ENCODE results near the gene CCDC181. TPM values are rescaled to one million over a fixed set of nuclear protein-coding genes. Genes with fewer than 3 reads are reported as not detected.
"Not testable (repeated sequence)": the region's sequence is repeated elsewhere in the genome, so short reads cannot be mapped to it uniquely, and the experiment has no call there.

CCDC181 gene
- total RNA-seq: 0.11 and 0.16 TPM in 2 replicates

DNA sequence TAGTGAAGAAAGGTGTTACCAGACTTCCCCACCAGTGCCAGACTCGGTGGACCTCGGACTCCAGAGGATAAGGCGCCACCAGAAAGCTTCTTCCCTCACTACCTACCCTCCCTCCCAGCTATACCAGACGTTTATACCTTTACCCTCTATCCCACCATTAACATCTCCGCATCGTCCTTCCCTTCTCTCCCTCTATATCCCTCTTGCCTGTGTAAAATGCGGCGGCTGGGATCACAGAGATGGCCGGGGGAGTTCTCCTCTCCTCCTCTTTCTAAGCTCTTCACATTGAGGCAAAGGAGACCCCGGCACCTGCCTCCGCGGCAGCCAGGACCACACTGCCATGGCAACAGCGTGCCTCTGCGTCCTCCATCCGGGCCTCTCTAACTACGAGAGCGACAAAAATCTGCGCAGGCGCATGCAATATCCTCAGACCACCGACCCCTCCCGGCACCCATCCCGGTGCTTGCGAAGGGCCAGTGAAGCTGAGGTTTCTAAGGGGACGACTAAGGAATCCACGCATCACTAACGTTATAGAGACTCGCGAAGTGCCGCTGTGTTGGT is at the start of gene CCDC181:
Gene CCDC181, minus strand, starts transcription at position 394 of the 561 bp plus-strand sequence. CDS start 2,547 bp downstream, outside the sequence.
- intact Hi-C loops (cut with micrococcal nuclease): loop anchor here (1.0 kb wide), 1 partner anchor 60 kb away; the partner anchor contains the start of gene NME7

DNA sequence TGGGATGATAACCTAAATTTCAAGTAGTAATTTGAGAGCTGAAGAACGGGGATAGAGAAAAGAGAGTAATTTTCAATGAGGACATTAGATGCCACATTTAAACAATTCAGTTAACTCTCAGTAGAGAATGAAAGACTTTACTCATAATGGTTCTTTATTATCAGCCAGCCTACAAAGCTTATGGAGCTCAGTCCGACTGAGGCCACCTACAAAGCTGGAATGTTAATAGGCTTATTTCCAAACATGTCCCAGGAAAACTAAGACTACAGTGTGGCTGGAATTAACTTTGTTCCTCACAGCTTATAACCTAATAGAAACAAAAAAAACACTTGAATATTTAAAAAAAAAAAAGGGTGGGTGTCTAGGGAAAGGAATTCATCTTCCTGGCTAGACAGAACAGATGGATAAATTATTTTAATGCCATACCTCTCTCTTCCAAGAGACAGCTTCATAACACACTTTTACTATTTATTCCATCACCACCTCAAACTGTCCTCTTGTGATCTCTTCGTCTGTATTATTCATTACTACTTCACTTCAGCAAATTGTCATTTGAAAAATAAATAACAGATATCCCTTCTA is 48.6 kb upstream of the CCDC181 start:
- intact Hi-C loops (cut with micrococcal nuclease): no loop called here

DNA sequence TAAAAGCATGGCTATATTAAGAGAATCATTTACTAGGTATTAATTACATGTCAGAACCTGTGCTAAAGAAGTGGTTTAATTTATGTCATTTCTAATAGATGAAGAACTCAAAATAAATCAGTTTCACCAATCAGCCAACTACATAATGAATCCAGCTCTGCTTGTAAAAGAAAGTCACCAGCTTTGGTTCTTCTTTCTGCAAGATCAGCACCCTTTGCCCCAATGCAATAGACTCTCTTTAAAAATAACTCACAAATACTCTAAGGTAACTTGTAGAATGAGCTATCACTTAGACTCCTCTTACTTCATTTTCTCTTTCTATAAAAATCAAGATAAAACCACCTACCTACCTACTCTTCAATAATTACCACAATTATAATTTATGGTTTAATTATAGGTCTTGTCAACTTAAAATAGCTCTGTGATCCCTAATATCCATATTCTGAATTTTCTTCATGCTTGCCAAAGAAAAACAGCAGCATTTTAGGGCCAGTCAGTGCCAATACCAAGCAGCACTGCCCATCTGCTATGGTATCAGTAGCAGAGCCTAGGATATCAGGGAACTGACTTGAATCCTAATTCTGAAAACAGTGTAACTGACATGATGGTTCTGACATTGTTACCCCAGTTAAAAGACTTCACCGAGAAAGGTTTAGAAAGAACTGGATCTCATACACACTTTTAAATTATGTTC is 47.2 kb upstream of the CCDC181 start:
- intact Hi-C loops (cut with micrococcal nuclease): no loop called here

DNA sequence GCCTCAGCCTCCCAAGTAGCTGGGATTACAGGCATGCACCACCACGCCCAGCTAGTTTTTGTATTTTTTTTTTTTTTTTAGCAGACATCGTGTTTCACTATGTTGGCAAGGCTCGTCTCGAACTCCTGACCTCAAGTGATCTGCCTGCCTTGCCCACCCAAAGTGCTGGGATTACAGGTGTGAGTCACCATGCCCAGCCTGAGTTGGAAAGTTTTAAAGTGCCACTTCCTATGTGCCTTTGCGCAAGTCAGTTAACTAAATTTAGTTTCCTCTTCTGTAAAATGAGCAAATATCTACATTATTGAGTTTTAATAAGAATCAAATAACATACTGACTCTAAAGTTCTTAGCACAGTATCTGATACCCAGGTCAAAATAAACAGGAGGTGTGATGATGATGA is 46.1 kb upstream of the CCDC181 start:
- intact Hi-C loops (cut with micrococcal nuclease): no loop called here

DNA sequence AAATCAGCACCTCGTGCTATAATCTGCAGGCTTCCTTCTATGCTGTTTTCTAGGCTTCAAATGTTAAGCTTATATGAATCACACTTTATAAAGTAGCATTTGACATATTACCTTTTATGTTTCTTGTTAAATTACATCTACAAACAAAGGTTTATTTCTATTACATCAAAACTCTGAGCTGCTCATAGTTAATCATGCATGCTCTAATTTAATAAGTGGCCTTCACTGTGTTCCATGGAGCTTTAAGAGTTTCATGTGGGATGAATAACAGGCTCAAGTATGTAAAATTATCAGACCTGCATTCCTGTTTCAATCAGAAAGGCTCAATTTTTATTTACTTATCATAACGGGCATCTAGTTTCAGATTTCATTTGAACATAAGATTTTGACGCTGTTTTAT is 45.5 kb upstream of the CCDC181 start:
- intact Hi-C loops (cut with micrococcal nuclease): no loop called here

DNA sequence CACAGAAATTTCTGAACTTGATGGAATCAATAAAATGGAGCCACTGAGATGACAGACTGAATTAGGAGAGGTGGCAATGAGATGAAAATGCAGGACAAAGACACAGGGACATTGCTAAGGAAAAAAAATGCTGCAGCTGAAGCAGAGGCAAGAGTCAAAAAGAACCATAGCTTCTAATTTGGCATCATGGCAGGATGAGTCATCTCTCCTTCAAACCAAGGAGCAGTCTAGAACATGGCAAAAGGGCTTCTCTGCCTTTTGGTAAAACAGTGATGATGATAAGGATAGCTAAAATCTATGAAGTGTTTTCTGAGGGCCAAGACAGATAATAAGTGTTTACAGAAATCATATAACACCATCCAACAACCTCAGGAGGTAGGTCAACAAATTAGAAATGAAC is 41.7 kb upstream of the CCDC181 start:
- intact Hi-C loops (cut with micrococcal nuclease): loop anchor here (10.0 kb wide), 1 partner anchor 864 kb away; no protein-coding TSS in a partner anchor

DNA sequence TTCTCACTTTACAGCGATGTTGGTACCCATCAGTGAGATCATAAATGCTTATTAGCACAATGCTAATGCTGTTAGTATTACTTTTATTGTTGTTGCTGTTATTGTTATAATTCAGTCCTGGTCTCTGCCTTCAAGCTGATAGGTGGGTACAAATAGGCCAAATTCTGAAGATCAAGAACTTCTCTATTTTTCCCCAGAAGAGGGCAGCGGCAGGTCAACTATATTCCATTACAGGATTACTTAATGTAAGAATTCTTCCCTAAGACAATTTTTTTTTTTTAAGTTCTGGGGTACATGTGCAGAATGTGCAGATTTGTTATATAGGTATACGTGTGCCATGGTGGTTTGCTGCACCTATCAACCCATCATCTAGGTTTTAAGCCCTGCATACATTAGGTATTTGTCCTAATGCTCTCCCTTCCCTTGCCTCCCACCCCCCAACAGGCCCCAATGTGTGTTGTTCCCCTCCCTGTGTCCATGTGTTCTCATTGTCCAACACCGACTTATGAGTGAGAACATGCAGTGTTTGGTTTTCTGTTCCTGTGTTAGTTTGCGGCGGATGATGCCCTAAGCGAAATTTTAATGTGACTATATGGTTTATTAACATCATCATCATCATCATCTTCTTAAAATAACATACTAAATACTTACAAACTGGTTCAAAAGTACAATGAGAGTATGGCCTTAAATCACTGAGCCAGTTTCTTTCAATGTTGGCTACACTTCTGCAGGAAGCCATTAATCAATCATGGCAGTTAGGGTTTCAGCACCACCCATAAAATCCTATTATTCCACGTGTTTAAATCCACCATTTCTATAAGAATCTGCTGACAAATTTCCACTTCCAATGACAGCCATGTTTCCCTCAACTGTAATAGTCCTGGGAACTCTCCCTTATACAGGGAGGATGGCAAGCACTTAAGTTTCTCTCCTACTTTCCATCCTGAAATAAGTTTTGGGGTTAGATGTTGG is 39.3 kb upstream of the CCDC181 start:
- intact Hi-C loops (cut with micrococcal nuclease): loop anchor here (1.0 to 10.0 kb wide), 2 partner anchors 80 to 862 kb away; no protein-coding TSS in a partner anchor

DNA sequence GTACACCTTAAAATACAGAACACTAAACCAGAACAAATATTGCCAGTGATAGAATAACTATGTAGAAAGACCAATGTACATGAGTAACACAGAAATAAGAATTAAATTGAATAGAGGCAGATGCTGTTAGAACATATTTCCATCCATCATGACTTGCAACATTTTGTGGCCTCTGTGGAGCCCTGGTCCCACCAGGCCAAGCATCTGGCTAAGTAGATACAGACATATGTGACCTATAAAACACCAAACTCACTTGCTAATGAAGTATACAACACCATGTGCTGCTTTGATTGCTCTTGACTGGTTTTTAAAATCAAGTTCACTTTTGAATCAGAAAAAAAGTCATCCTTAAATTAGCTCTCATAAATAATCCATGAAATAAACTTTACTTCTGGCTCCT is 38.0 kb upstream of the CCDC181 start:
- intact Hi-C loops (cut with micrococcal nuclease): loop anchor here (10.0 kb wide), 1 partner anchor 860 kb away; no protein-coding TSS in a partner anchor

DNA sequence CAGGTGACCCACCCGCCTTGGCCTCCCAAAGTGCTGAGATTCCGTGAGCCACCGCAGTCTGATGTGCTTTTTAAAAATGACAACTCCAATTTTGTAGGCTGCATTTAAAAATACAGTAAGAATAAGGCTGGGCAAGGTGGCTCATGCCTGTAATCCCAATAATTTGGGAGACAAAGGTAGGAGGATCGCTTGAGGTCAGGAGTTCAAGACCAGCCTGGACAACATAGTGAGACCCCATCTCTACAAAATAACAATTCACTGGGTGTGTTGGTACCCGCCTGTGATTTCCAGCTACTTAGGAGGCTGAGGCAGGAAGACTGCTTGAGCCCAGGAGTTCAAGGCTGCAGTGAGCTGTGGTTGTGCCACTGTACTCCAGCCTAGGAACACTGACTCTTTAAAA is 35.1 kb upstream of the CCDC181 start:
- intact Hi-C loops (cut with micrococcal nuclease): loop anchor here (10.0 kb wide), 1 partner anchor 858 kb away; no protein-coding TSS in a partner anchor

DNA sequence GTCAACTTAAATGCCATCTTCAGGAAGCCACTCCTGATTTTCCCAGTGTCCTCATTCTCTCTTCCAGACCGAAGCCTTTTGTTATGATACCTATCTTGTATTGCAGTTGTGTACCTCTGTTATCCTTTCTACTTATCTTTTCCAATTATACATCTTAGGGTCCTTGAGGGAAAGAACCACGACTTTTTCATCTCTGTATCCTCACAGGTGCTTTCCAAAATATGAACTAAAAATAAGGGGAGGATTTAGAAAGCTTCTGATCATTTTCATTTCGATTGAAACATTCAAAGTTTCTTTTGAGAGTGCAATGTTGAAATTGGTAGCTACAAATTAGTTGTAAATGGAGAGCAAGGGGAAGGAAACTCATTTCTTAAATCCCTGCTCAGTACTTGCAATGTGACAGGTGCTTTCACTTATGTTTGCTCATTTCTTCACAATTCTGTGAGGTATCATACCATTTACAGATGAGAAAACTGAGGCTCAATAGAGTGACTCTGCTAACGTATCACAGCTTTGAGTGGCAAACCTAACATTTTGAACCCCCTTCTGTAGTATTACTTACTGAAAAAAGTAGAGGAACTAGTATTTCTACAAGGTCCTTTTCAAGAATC is 34.2 kb upstream of the CCDC181 start:
- intact Hi-C loops (cut with micrococcal nuclease): loop anchor here (10.0 kb wide), 1 partner anchor 857 kb away; no protein-coding TSS in a partner anchor

DNA sequence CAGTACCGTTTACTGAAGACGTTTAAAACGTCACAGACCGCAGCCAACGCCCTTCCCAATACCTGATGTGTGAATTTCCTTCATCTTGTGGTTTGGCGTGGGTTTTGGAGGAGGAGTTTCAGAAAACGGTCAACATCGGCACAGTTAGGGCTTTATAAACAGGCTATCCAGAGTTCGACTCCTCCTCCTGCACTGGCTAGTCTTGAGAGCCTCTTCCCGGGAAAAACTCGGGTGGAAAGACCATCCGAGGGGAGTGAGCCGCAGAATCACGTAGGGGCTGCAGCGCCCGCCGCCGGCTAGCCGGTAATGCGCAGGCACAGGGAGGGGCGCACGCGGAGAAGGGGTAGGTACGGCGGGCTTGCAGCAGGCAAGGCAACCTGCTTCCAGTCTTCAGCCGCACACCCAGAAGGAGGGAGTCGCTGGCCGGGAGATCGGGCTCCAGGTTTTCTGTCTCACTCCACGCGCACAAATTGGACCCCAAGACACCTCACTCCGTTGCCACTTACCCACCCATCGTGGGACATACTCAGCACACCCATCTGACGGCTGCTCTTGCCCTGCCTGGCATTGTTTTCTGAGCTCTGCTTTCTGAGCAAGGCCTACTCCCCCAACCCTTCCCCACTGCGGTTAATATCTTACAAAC is 33.0 kb upstream of the CCDC181 start:
- intact Hi-C loops (cut with micrococcal nuclease): loop anchor here (10.0 kb wide), 1 partner anchor 856 kb away; no protein-coding TSS in a partner anchor

DNA sequence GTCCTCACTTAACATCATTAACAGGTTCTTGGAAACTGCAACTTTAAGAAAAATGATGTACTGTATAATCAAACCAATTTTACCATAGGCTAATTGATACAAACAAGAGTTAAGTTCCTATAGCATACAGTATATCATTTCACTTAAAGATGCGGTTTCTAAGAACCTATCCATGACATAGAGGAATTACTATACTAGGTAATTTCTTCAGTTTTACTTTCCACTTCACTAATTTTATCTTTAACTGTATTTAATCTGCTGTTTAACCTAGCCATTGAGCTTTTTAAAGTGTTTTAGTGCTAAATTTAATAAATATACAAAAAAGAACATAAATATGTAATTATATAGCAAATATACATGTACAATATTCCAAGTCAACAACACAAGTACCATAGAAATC is 30.2 kb upstream of the CCDC181 start:
- intact Hi-C loops (cut with micrococcal nuclease): no loop called here

DNA sequence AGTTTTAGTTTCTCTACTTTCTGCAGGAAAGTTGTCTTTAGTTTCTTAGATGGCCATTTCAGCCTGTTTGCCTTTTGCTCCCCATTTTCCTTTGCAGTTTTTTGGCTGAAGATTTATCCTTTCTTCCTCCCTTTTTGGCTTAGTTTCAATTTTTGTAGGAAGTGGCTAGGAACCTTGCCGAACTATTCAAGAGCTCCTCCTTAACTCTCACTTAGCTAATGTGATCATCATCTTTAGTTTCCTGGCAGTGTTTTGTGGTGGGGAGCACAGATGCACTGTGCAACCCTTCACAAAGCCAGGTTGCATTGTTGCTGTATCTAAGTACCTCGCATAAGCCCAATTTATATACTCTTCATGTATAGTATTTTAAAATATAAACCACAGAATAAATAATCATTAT is 28.8 kb upstream of the CCDC181 start:
- intact Hi-C loops (cut with micrococcal nuclease): no loop called here

DNA sequence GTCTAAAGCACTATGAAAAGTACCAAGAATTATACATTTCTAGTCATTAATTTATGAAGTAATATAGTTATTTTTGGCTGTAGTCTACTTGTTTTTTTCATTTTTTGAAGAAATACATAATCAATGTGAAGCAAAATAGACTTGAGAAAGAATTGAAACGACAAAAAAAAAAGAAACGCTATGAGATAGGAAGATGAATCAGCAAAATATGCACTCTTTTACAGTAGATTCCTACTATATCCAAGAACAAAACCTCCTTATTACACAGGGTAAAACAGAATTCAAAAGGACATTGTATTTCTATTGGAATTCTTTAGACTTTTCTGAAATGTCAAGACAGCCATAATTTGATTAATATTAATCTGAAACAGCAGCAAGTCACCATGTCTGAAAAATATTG is 25.6 kb upstream of the CCDC181 start:
- intact Hi-C loops (cut with micrococcal nuclease): no loop called here

DNA sequence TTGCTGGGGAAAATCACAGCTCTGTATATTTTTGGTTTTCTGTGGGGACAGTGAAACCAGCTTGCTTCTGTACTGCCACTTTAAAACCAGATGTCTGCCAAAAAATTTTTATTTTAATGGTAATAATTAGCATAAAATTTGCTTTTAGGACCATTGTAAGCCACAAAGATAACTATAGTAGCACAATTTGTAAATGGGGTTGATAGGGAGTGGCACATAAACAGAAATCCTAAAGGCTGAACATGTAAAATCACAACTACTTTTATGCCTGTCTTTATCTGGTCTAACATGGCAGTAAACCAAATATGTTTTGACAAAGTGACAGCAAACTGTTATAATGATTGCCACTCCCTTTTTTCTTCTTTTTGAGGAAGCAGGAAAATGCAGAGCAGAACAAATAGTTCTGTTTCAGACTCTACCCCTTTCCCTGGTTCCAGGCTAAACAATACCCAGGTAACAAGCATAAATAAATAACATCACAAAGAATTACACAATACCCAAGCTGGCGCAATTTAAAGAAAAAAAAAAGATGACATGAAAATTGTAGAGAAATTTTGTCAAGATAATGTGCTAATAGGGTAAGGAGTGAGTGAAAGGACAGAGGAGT is 24.0 kb upstream of the CCDC181 start:
- intact Hi-C loops (cut with micrococcal nuclease): no loop called here

DNA sequence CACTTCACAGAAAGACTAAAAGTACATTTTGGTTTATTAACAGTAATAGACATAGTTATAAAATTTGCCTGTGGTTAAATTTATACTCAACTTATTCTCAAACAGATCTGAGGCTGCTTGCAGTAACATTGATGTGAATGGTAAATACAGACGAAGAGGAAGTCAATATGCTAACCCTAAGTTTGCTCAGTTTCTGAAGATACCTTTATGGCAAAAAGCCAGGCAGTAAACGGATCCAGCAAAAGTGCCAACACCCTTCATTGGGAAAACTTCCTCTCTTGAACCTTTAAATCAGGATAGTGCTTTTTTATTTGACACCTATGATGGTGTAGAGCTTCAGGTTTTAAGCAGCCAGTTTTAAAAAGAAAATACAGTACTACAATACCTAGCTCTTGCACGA is 16.6 kb upstream of the CCDC181 start:
- intact Hi-C loops (cut with micrococcal nuclease): no loop called here

DNA sequence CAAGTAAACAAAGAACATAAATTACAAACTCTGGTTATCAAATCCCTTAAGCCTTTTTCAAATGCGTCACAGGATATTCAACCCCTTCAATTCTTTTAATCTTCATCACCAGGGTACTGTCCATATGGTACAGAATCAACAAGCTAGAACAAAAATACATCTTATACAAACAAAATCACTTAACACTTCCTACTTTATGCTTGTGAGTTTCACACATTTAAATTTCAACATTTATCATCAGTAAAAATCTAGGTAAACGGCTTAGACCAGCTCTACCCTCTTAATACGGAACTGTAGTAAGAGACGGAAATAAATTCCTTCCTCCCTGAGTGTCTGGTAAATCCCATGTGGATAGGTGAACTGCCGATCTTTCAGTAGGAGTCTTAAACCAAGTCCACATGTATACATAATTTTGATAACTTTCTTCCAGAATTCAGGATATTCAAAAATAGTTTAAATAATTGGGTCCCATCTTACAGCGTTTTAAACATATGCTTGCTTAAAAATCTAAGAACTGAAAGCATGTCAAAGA is 1.0 kb downstream of the CCDC181 start:
- intact Hi-C loops (cut with micrococcal nuclease): no loop called here

DNA sequence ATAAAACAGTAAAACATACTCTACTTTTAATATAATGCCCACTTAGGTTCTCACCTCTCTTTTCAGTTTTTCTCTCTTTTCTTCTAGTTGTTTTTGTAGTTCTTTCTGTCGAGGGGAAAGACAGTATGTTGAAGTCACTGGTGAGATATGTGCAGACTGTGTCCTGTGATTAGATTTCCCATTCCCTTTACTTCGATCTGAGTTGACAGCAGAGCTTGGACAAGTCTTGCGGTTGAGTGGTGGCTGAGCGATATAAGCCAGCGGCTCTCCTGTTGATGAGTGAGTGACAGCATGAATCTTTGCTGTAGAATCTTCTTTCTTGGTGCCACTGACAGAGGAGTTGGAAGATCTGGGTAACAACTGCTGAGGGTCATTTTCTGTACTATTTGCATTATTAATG is 6.0 kb downstream of the CCDC181 start:
- intact Hi-C loops (cut with micrococcal nuclease): no loop called here

DNA sequence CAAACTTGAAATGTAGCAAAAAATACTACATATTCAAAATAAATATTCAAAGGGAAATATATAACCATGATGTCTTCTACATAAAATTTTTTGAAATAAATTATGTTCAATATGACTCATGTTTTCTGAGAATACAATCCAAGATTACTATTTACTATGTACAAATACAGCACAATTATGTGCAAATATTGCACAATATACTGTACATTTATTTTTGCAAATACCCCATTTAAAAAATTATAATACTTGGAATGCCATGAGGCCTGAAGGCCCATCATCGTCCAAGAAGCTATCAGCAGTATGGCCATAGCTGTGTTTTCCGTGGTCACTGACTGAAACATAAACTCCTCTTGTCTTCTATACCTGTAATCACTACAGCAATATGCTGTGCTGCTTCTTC is 12.3 kb downstream of the CCDC181 start:
- intact Hi-C loops (cut with micrococcal nuclease): no loop called here

DNA sequence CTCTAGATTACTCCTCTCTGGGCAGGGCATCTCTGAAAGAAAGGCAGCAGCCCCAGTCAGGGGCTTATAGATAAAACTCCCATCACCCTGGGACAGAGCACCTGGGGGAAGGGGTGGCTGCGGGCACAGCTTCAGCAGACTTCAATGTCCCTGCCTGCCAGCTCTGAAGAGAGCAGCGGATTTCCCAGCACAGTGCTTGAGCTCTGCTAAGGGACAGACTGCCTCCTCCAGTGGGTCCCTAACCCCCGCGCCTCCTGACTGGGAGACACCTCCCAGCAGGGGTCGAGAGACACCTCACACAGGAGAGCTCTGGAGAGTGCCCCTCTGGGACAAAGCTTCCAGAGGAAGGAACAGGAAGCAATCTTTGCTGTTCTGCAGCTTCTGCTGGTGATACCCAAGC is 18.9 kb downstream of the CCDC181 start:
- intact Hi-C loops (cut with micrococcal nuclease): not testable (repeated sequence)
